ENCODE results near the gene MLH3.

The MLH3 gene

GRCh38 chr14:75023108-75023507 lies 28.2 kb downstream of the MLH3 start:
- H3K4me3 ChIP-seq (ENCODE audit: low read length): no peak overlapping the region
- TF ChIP-seq, protein P1, sequence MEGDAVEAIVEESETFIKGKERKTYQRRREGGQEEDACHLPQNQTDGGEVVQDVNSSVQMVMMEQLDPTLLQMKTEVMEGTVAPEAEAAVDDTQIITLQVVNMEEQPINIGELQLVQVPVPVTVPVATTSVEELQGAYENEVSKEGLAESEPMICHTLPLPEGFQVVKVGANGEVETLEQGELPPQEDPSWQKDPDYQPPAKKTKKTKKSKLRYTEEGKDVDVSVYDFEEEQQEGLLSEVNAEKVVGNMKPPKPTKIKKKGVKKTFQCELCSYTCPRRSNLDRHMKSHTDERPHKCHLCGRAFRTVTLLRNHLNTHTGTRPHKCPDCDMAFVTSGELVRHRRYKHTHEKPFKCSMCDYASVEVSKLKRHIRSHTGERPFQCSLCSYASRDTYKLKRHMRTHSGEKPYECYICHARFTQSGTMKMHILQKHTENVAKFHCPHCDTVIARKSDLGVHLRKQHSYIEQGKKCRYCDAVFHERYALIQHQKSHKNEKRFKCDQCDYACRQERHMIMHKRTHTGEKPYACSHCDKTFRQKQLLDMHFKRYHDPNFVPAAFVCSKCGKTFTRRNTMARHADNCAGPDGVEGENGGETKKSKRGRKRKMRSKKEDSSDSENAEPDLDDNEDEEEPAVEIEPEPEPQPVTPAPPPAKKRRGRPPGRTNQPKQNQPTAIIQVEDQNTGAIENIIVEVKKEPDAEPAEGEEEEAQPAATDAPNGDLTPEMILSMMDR (IDR thresholded peaks at IDR 0.05; ENCODE audit: insufficient read depth, low read depth, low read length, missing control alignments): no peak
- no peak for DNase-seq (ENCODE audit: low read depth)

GRCh38 chr14:75022655-75023054 lies 28.6 kb downstream of the MLH3 start:
- peak; percentile 26 for DNase-seq (ENCODE audit: low read depth)
- TF ChIP-seq, protein P1 (IDR thresholded peaks at IDR 0.05; ENCODE audit: insufficient read depth, low read depth, low read length, missing control alignments): peak; percentile 45
- no peak overlapping the region for H3K4me3 ChIP-seq (ENCODE audit: low read length)

GRCh38 chr14:75018694-75019093 lies 32.6 kb downstream of the MLH3 start:
- H3K4me3 ChIP-seq (ENCODE audit: low read length): no peak overlapping the region

GRCh38 chr14:75016815-75017214 lies 34.5 kb downstream of the MLH3 start:
- H3K4me3 ChIP-seq (ENCODE audit: low read length): no peak overlapping the region
- DNase-seq (ENCODE audit: low read depth): no peak
- TF ChIP-seq, protein P1 (IDR thresholded peaks at IDR 0.05; ENCODE audit: insufficient read depth, low read depth, low read length, missing control alignments): no peak

More at GRCh38 chr14:75018694-75019093, 32.6 kb downstream of the MLH3 start:
- TF ChIP-seq, protein P1 (IDR thresholded peaks at IDR 0.05; ENCODE audit: insufficient read depth, low read depth, low read length, missing control alignments): no peak
- peak; percentile 69 for DNase-seq (ENCODE audit: low read depth)

GRCh38 chr14:75015496-75015895 lies 35.8 kb downstream of the MLH3 start:
- no peak for DNase-seq (ENCODE audit: low read depth)
- TF ChIP-seq, protein P1 (IDR thresholded peaks at IDR 0.05; ENCODE audit: insufficient read depth, low read depth, low read length, missing control alignments): no peak
- no peak overlapping the region for H3K4me3 ChIP-seq (ENCODE audit: low read length)

DNA sequence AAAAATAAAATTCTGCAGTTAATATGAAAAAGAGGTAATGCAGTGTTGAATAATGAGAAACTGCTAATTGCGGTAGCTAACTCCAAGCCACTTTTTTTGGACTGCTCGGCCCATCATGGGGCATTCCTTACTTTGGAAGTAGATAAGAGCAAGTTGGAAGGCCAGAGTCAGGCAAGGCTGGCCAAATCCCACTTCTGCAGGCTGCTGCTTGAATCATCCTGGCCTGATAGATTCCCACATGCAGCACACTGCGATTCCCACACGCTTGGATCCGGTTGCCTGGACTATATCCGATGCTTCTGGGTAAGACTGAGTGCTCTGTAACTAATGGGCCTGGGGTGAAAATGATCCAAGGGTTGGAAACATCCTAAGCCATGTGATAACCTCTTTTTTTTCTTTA lies 38.0 kb downstream of the MLH3 start:
- H3K4me3 ChIP-seq (ENCODE audit: low read length): no peak overlapping the region
- DNase-seq (ENCODE audit: low read depth): no peak
- TF ChIP-seq, protein P1 (IDR thresholded peaks at IDR 0.05; ENCODE audit: insufficient read depth, low read depth, low read length, missing control alignments): no peak

DNA sequence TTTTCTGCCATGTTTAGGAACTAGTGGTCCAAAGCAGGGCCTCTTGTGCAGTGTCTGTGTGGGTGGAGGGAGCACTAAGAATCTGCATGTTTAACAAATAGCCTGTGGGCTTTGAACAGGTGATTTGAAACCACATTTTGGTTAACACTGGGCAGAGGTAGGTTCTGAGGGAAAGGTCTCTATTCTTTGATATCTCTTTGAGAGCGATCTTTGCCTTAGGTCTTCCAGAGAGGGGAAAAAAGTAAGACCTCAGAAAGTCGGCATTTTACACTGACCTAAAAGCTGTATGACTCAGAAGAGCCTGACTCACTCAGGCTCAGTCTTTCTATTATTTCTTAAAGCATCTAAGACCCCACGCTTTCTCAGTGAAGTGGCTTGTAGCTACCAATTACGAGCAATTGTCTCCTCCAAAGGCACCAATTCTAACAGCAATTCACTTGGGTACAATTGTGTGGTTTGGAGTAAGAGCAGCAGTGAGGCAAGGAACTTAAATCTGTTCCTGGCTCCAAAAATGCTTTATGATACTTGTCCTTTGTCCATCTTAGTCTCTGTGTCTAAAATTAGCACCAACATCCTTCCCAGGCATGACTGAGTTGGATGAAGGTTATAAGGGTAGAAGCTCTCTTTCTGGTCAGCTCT lies 39.8 kb downstream of the MLH3 start:
- DNase-seq (ENCODE audit: low read depth): peak; percentile 39
- TF ChIP-seq, protein P1 (IDR thresholded peaks at IDR 0.05; ENCODE audit: insufficient read depth, low read depth, low read length, missing control alignments): no peak
- H3K4me3 ChIP-seq (ENCODE audit: low read length): no peak overlapping the region
